NCI-H446 (cell line): Measurements from ENCODE around the gene SLC25A26.
"Not testable (repeated sequence)": the region's sequence is repeated elsewhere in the genome, so short reads cannot be mapped to it uniquely, and the experiment has no call there.

Experiments
- DNase-seq, 2 experiments: peaks; one replicate each; lab custom pipeline; 2025; lab: John Stamatoyannopoulos, UW

Gene SLC25A26

DNA sequence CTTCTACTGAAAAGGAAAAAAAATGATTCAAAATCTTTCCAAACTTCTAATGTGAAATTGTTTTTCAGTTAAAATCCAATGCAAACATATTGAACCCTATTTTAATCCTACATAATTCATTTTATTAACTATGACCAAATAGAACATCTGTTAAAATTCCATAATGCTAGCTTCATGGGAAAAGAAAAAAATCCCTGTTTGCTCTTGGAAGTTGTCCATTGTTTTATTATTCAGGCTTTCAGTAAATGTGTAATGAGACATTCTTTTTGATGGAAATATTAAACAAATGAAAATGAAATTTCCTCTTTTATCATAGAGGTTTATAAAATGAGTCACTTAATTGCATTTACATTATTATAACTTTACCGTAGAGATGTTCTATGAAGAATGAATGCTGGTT, 49.5 kb downstream of the SLC25A26 start:
- no peak for DNase-seq

DNA sequence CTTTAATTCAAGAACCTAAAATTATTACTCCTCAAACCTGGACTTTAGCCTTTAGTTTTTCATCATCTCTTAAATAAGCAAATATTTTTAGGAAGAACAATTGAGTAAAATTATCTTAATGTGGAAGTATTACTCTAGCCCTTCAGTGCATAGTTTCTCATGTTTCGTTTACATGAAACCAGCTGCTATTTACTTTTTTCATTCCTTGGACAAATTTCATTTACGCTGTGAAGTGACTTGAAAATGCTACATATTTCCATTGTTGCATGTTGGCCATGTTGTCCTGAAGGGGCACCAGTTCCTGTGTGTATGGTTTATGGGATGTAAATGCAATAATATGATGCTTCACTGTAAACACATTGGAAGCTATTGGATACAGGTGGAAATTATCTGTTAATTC, 49.9 kb downstream of the SLC25A26 start:
- no peak for DNase-seq

DNA sequence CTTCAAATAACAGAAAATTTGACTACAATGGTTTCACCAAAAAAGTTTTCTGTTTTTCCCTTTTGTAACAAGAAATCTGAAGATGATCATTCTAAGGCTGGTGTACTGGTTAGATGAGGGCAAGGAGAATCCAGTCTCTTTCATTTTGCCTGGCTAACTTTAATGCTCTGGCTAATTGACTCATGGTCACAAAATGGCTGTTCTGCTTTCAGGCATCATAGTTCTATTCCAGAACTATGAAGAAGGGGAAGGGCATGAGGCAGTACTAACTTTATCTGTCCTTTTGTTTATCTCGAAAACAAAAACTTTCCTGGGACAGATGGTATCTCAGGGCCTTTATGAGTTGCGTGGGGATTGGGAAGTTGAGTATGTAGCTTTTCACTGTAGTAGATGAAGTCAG, 50.4 kb downstream of the SLC25A26 start:
- DNase-seq: no peak

GRCh38 chr3:66272016-66272415, 51.2 kb downstream of the SLC25A26 start:
- DNase-seq: no peak

GRCh38 chr3:66274837-66275236, 54.0 kb downstream of the SLC25A26 start:
- not testable (repeated sequence) for DNase-seq

GRCh38 chr3:66276705-66277274, 56.0 kb downstream of the SLC25A26 start:
- DNase-seq: peak in 1 of 2 experiments; percentile 69

- DNase-seq: no peak
Measured at GRCh38 chr3:66279168-66279567, 58.4 kb downstream of the SLC25A26 start.

DNA sequence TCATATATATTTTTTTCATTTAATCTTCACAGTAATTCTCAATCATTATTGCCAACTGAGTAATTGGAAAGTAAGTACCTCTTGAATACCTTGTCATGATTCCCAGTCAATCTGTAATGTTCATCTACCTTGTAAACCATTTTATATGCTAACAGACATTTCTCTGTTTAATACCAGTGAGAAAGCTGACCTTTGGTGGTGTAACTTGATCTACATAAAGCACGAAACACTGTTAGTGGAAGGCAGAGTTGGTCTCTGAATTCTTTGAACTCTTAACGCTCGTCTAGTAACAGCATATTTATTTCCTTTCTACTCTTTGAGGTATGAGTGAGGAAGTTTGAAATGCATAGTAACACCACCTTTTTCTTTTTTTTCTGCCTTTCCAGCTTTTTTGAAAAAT, 59.5 kb downstream of the SLC25A26 start:
- DNase-seq: no peak

GRCh38 chr3:66291922-66292321, 71.1 kb downstream of the SLC25A26 start:
- DNase-seq: not testable (repeated sequence)

GRCh38 chr3:66297260-66297873, 76.6 kb downstream of the SLC25A26 start:
- no peak for DNase-seq

- DNase-seq: no peak
Measured at GRCh38 chr3:66297900-66298299, 77.1 kb downstream of the SLC25A26 start.

DNA sequence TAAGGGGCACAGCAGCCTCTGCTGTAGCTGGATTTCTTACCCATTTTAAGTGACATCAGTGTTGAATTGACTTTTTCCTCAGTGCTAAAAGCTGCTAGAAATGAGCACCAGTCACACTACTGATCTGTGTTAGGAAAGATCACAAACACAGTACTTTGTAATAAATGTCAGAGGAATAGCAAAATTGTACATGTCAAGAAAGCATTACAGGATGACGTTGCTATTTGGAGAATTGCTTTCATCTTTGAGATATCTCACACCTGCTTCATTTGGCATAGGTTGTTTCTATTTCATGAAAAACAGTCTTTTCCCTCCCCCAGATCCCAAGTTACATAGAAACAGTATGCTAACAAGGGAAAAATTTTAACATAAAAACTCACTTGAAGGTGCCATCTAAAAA, 77.8 kb downstream of the SLC25A26 start:
- DNase-seq: no peak

DNA sequence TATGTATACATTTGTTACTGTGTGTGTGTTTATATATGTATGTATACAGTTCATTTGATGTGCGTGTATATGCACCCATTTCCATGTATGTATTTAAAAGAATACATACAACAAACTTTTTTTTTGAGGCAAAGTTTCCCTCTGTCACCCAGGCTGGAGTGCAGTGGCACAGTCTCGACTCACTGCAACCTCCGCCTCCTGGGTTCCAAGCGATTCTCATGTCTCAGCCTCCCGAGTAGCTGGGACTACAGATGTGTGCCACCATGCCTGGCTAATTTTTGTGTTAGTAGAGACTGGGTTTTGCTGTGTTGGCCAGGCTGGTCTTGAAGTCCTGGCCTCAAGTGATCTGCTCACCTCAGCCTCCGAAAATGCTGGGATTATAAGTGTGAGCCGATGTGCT, 78.3 kb downstream of the SLC25A26 start:
- DNase-seq: not testable (repeated sequence)

DNA sequence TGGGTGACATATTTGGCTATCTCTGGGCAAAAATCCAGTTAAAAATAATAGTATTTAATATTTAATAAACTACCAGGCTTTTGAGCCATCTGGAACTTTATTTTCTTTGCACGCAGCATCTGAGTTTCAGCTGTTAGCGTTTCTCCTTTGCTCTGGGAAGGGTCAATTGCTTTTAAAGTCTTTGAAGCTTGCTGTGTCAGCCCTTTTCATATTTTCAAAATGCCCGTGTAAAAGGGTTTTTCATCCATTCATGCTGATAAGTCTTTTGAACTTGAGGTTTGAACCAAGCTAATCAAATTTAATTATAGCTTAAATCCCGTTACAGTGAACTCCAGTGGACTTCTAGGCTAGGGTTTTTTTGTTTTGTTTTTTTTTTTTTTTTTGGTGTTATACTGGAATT, 79.1 kb downstream of the SLC25A26 start:
- no peak for DNase-seq

GRCh38 chr3:66302288-66302687, 81.5 kb downstream of the SLC25A26 start:
- no peak for DNase-seq

- DNase-seq: no peak
Measured at GRCh38 chr3:66303491-66303901, 82.7 kb downstream of the SLC25A26 start.

DNA sequence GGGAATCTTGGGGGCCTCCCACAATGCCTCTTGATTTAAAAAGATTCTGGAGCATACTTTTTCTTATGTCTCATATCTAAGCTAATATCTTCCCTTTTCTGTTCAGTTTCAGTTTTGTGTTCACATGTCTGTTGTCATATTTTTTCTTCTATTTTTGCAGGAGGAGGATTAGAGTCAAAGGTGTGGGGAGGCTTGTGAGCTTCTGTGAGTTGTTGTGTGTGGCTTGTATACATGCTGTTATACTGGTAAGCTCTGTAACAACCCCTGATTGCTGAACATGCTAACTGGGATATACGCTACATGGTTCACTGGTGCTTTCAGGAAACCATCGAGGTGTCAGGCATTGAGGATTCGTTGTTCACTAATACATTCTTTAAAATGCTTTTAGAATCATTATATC, 83.5 kb downstream of the SLC25A26 start:
- no peak for DNase-seq

DNA sequence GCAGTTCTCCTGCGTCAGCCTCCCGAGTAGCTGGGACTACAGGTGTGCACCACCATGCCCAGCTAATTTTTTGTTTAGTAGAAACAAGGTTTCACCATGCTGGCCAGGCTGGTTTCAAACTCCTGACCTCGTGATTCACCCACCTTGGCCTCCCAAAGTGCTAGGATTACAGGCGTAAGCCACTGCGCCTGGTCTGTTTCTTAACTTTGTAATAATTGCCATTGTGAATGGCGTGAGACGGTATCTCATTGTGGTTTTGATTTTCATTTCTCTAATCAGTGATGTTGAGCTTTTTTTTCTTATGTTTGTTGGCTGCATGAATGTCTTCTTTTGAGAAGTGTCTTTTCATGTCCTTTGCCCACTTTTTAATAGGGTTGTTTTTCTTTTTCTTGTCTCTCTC, 85.3 kb downstream of the SLC25A26 start:
- not testable (repeated sequence) for DNase-seq

DNA sequence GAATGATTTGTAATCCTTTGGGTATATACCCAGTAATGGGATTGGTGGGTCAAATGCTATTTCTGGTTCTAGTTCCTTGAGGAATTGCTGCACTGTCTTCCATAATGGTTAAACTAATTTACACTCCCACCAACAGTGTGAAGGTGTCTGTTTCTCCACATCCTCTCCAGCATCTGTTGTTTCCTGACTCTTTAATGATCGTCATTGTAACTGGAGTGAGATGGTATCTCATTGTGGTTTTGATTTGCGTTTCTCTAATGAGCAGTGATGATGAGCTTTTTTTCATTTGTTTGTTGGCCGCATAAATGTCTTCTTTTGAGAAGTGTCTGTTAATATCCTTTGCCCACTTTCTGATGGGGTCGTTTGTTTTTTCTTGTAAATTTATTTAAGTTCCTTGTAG, 86.2 kb downstream of the SLC25A26 start:
- DNase-seq: not testable (repeated sequence)

- no peak for DNase-seq
Measured at GRCh38 chr3:66312039-66312438, 91.2 kb downstream of the SLC25A26 start.

- DNase-seq: no peak
Measured at GRCh38 chr3:66314455-66314854, 93.7 kb downstream of the SLC25A26 start.

DNA sequence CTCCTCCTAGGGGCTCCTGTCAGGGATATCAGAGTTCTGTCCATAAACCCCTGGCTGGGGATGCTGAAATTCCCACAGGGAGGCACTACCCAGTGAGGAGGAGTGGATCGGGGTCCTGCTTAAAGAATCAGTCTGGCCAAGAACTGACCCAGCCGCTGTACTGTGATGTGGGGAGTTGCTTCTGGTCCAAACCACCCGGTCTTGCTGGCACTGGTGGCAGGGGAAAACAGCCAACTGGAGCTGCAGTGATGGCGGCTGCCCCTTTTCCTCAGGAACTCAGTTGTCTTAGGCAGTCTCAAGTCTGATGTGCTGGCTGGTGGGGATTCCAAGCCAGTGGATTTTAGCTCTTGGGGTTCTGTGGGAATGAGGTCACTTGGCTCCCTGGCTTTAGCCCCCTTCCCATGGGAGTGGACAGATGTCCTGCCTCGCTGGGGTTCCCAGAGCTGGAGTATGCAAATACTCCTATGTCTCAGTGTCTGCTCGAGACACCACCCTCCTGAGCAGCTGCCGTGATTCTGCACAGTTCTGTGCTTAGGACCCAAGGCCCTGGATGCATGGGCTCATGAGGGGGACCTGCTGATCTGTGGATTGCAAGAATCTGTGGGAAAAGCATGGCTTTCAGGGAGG, 97.1 kb downstream of the SLC25A26 start:
- no peak for DNase-seq

- DNase-seq: no peak
Measured at GRCh38 chr3:66320390-66320789, 99.6 kb downstream of the SLC25A26 start.

- DNase-seq: no peak
Measured at GRCh38 chr3:66322436-66322835, 101.6 kb downstream of the SLC25A26 start.
